Measurements from ENCODE around the gene LYRM1.
"Not testable (repeated sequence)": the region's sequence is repeated elsewhere in the genome, so short reads cannot be mapped to it uniquely, and the experiment has no call there.

- not testable (repeated sequence) for TF ChIP-seq CTCF, POLR2A, EP300, POLR2AphosphoS5 (IDR thresholded peaks at IDR 0.05)
Observed at GRCh38 chr16:20973201-20973600, 72.6 kb downstream of the LYRM1 start.

Measured in suprapubic skin (tissue), 4 donors.